SU-DHL-6 (cell line): Measurements from ENCODE around the gene USP12.

Experiments used
- CTCF ChIP-seq: fragments of 200-600 bp; sonication (generic); IDR thresholded peaks from one replicate; pipeline ENCODE4 v1.5.1; 2017; ENCODE audit warnings: antibody characterized with exemption, mild to moderate bottlenecking, low read length, moderate library complexity; ENCODE audit not compliant: insufficient read depth, poor library complexity, severe bottlenecking
- EZH2phosphoT487 ChIP-seq: fragments of 200-600 bp; sonication (generic), shearing (Covaris generic); conservative IDR thresholded peaks from 2 replicates; pipeline ENCODE4 v1.6.1; 2018; ENCODE audit warnings: mild to moderate bottlenecking, antibody characterized with exemption, low read length, moderate library complexity, mixed read lengths

GRCh38 chr13:27201661-27202060, 30.1 kb upstream of the USP12 start:
- TF ChIP-seq CTCF: no peak
- no peak for TF ChIP-seq EZH2phosphoT487
